ENCODE data around the gene NRTN. TPM values are rescaled to one million over a fixed set of nuclear protein-coding genes. Genes with fewer than 3 reads are reported as not detected.
"Not testable (repeated sequence)": the region's sequence is repeated elsewhere in the genome, so short reads cannot be mapped to it uniquely, and the experiment has no call there.

NRTN gene
- total RNA-seq, 2 donors from 2014 or later, result 0.52 TPM; not detected in 1

DNA sequence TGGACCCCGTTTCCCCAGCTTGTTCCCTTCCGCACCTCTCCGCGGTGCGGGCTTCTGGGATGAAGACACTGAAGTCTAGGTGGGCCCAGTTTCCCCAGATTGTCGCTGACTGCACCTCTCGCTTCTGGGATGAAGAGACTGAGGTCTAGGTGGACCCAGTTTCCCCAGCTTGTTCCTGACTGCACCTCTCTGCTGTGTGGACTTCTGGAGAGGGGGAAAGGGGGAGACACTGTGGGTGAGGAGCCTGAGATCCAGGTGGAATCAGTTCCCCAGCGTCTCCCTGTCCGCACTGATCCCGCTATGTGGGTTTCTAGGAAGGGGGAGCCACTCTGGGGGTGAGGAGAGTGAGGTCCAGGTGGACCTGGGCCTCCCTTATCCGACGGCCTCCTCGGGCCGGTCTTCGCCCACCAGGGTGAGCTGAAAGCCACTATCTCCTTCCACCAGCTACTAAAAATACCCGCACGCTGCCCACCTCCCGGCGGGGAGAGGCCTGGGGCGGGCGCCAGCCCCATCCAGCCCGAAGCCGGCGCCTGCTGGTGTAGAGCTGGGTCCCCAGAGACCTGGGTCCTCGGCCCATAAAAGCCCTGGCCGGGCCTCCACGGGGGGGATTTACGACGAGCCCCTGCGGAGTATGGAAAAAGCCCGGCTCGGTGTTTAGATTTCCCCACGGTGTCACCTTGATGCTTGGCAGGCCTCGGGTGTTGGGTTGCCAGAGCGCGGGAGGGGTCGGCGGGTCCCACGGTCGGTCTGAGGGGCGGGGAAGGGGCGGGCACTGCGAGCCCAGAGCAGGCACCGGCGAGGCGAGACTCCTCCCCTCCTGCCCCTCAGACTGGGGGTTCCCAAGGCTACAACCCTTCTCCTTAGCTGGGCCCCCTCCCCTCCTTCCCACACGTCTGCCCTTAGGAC lies 24.0 kb downstream of the NRTN start:
- DNase-seq (ENCODE audit: low spot score), result no peak
- intact Hi-C loops (cut with DNase I), result no loop called here

DNA sequence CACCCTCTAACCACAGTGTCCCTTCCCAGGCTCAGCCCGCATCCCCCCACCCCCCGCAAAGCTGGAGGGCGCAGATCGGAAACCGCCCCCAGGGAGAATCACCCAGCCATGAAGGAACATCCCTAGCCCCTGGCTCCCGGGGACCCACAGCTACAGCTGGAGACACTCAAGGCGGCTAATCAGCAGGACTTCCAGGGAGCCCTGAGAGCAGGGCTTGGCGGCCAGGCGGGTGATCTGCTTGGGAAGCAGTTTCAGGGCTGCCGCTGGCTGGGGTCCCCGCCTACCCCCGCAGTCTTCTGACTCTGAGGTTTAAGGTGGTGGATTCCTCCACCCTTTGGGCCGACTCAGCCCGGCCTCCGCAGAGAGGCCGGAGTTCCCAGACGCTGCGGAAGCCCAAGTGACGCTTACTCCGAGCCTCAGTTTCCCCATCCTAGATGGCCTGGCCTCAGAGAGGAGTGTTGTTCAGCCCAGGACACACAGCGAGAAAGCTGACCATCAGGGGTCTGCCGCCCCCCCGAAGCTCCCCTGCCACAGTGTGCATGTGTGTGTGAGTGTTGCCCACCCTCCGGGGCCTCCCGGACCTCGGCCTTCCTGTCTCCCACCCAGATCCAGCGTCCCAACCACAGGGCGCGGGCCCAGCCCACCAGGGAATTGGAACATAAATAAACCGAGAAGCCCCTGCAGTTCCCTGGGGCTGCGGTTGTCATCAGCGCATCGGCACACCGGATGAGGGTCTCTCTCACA lies 24.9 kb downstream of the NRTN start:
- intact Hi-C loops (cut with DNase I), result no loop called here
- DNase-seq (ENCODE audit: low spot score), result no peak

DNA sequence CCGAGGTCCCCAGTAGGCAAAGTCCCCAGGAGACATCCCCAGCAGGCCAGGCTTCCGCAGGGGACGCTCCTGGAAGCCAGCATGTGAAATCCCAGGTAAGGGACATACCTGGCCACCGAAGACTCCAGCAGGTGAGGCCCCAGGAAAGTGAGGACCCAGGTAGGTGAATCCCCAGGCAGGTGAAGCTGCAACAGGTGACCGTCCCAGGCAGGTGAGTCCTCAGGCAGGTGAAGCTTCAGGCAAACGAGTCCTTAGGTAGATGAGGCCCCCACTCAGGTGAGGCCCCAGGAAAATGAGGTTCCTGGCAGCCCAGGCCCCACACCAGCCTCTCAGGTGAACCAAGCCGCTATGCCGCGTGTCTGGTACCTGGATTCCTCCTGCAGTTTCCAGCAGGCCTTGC lies 26.3 kb downstream of the NRTN start:
- intact Hi-C loops (cut with DNase I), result no loop called here

DNA sequence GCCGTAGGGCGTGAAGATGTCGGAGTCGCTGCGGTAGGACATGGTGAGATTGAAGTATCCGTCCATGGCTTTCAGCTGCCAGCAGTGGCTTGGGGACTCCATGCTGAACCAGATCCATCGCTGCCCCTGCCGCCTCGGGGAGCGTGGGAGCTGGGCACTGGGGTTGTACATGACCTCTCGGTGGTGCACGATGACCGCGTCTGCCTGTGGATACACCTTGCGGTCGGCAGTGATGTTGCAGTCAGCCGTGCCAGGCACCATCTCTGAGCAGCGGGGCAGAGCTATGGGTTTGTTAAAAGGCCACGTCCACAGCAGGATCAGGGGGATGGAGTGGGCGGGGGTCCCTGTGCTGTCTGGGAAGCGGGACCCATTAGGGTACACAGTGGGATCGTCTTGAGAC lies 27.2 kb downstream of the NRTN start:
- intact Hi-C loops (cut with DNase I), result no loop called here
- no peak for DNase-seq (ENCODE audit: low spot score)

More for the DNA sequence above, 26.3 kb downstream of the NRTN start:
- DNase-seq (ENCODE audit: low spot score), result no peak

DNA sequence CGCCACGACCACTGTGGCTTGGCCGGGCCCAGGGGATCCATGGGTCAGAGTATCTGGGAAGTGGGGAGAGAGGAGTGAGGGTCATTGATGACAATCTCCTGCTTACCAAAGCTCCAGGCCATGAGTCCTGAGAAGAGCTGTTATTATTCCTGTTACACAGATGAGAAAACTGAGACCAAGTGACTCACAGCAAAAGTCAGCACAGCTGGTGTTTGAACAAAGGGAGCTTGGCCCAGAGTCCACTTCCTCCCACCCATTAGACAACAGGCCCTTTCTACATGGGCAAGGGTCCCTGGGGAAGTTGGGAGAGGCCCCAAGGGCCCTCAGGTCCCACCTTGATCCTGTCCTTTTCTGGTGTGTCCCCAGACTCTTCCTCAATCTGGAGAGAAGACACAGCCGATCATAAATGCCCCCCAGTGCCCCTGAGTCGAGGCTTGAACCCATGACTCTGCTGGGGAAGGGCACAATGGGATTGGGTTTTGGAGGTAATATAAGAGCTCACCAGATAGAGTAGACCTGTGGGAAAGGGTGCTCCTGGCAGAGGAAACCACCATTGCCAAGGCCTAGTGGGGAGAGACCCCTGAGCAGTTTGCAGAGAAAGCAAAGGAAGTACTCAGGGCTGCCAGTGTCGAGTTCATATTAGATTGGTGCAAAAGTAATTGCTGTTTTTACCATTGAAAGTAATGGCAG lies 27.8 kb downstream of the NRTN start:
- DNase-seq (ENCODE audit: low spot score), result no peak
- intact Hi-C loops (cut with DNase I), result no loop called here

DNA sequence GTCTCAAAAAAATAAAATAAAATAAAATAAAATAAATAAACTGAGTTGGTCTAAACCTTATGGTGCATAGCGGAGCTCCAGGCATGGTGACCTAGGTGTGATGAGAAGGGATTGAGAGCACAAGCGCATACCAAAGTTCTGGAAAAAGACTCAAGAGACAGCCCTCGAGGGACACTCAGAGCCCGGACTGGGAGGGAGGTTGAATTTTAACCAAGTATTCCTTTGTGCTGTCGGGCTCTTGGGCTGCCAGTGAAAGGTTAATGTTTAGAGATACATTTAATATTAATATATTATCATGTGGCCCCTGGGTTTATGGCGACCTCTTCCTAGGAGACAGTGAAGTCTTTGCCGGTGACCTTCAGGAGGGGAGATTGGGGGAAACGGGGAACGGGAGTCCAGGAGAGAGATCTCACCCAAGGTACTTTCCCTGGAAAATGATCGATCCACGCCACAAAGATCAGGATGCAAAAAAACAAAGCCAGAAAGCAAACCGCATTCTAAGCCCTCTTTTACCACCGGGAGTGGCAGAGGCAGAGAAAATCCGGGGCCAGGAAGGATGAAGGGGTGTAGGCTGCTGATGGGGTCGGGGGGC lies 33.0 kb downstream of the NRTN start:
- intact Hi-C loops (cut with DNase I), result no loop called here
- no peak for DNase-seq (ENCODE audit: low spot score)

DNA sequence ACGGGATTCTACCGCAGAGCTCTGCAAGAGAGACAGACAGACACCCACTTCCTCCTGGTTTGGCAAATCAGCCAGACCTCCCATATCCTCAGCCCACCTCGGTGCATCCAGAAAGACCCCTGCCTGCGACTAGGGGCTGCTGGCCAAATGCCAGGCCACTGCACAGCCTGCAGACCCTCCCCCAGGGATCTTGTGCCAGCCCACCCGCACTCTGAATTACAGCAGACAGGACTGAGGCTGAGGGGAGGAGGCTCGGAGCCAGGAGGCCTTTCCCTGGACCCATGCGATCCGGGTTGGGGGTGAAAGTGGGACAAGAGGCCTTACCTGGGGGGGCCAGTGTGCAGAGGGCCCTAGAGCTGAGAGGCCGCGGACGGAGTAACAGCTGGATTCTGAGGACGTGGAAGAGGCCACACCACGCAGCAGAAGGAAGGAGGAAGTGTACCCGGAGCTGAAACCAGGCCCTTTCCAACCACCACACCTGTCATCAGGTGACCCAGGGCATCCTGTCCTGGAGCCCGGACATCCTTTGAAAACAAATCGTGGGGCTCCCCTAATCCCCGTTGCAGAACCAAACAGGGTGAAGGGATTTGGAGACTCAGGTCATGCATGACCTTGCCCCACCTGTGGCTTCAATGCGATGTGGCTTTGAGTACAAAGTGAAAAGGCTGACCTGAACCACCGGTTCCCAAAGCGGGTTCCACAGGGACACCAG lies 33.6 kb downstream of the NRTN start:
- intact Hi-C loops (cut with DNase I), result no loop called here

DNA sequence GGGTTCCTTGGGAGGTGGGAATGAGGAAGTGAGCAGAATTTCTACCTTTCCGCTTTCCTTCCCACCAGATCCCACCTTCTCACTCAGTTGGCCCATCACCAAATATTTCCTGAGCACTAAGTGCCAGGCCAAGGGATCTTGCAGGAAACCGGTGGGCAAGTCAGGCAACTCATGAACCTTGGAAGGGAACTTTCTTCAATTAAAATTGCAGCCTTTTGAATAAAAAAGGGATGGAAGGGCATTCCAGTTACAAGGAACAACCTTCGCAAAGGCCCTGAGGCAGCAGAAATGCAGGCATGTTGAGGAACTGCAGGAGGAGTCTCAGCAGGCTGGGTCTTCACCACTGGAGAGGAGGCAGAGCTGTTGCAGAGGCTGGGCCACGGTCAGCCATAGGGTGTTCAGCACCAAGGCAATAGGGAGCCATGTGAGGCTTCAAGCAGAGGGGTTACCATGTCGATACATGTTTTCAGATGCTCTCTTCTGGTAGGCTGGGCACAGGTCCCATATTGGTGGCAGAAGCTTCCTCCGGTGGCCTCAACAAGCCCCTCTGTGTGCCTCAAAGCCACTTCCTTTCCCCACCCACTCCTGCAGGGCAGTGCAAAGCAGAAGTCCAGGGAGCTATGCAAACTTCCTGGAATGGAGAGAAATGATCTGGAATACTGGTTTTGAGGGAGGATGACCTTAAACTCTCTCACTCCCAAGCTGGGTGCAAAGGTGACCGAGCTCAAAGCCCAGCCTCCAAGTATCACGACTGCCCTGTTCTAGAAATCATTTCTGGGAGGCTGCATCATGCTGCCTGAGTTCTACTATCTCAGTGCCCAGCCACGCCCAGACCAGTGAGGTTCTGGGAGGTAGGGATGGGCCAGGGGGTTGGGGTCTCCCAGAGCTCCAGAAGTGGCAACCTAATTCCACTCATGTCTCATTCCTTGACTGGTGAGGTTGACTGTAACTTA lies 34.5 kb downstream of the NRTN start, which contains the start of gene FUT6:
FUT6 (minus strand) TSS at position 638 of the 953 bp plus-strand sequence. CDS start 7,135 bp downstream, outside the sequence.
- DNase-seq (ENCODE audit: low spot score), result no peak
- intact Hi-C loops (cut with DNase I), result no loop called here

More for the DNA sequence above, 33.6 kb downstream of the NRTN start:
- no peak for DNase-seq (ENCODE audit: low spot score)

DNA sequence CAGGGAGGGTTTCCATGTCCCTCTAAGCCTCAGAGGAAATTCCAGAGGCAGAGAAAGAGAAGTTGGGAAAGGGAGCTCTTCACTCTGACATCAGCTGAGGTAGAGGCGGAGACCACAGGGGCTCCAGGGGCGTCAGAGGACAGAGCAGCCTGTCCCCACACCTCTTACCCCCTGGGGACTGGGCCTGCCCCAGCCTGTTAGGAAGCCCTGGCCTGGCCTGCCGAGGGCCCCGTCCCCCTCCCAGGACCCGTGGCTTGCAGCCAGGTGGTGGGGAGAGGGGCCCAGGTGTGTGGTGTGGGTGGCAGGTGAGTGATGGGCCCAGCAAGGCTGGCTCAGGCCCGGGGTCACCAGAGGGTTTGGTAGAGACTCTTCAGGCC lies 36.9 kb downstream of the NRTN start:
- intact Hi-C loops (cut with DNase I); DNase-seq (ENCODE audit: low spot score): not testable (repeated sequence)

DNA sequence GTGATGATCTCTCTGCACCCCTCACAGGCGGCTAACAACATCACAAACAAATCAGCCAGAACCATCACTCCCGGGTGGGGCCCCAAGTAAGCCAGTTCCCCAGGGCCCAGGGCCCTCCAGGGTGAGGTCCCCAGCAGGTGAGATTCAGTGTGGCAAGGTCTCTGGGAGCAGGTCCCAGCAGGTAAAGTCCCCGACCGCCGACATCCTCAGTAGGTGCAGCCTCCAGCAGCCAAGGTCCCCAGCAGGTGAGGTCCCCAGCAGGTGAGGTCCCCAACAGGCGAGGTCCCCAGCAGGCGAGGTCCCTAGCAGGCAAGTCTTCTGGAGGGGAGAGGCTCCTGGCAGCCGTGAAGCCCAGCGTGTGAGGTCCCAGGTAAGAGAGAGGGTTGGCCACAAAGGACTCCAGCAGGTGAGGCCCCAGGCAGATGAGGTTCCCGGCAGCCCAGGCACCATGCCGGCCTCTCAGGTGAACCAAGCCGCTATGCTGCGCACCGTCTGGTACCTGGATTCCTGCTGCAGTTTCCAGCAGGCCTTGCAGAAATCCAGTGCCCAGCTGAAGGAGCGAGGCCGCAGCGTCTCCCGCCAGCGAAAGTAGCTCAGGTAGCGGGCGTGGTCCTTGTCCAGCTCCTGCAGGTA lies 38.5 kb downstream of the NRTN start:
- intact Hi-C loops (cut with DNase I), result no loop called here
- no peak for DNase-seq (ENCODE audit: low spot score)

DNA sequence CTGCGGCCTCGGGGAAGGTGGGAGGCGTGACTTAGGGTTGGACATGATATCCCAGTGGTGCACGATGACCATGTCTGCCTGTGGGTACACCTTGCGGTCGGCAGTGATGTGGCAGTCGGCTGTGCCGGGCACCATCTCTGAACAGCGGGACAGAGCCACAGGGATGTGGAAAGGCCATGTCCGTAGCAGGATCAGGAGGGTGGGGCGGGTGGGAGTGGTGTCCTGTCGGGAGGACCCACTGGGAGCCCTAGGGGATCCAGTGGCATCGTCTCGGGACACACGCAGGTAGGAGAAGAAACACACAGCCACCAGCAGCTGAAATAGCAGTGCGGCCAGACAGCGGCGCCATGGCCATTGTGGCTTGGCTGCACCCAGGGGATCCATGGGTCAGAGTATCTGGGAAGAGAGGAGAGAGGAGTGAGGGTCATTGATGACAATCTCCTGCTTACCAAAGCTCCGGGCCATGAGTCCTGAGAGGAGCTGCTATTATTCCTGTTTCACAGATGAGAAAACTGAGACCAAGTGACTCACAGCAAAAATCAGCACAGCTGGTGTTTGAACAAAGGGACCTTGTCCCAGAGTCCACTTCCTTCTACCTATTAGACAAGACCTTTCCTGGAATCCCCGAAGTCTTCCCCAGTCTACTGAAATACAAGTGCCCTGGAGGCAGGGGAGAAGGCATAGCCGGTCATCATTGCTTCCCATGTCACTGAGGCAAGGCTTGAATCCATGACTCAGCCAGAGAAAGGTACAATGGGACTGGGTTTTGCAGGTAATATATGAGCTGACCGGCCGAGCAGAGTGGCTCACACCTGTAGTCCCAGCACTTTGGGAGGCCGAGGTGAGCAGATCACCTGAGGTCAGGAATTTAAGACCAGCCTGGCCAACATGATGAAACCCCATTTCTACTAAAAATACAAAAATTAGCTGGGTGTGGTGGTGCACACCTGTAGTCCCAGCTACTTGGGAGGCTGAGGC lies 39.9 kb downstream of the NRTN start:
- no peak for DNase-seq (ENCODE audit: low spot score)
- intact Hi-C loops (cut with DNase I), result no loop called here

DNA sequence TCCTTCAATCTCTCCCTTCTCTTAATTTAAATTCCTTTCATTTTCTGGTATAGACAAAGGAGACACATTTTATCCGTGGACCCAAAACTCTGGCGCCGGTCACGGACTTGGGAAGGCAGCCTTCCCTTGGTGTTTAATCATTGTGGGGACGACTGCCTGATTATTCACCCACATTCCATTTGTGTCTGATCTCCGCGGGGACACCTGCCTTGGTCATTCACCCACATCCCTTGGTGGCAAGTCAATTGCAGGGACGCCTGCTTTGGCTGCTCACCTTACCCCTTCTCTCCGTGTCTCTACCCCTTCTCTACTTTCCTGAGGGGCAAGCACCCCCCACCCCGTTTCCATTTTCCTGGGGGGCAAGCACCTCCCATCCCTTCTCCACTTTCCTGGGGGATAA lies 43.0 kb downstream of the NRTN start:
- intact Hi-C loops (cut with DNase I); DNase-seq (ENCODE audit: low spot score): not testable (repeated sequence)

DNA sequence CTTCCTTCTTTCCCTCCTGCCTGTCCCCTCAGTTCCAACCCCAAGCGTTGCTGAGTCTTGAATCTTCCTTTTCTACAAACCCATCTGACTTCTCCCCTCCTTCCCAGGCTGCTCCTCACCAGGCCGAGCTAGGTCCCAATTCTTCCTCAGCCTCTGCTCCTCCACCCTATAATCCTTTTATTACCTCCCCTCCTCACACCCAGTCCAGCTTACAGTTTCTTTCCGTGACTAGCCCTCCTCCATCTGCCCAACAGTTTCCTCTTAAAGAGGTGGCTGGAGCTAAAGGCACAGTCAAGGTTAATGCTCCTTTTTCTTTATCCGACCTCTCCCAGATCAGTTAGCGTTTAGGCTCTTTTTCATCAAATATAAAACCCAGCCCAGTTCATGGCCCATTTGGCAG lies 43.8 kb downstream of the NRTN start:
- intact Hi-C loops (cut with DNase I), result not testable (repeated sequence)

DNA sequence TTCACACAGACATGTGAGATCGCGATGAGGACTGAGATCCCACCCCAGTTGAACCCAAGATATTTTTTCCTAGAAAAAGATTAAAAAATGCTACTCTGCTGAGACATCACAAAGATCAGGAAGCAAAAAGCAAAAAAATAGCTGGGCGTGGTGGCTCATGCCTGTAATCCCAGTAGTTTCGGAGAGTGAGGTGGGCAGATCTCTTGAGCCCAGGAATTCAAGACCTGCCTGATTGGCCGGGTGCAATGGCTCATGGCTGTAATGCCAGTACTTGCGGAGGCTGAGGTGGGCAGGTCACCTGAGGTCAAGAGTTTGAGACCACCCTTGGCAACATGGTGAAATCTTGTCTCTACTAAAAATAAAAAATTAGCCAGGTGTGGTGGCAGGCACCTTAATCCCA lies 45.3 kb downstream of the NRTN start:
- DNase-seq (ENCODE audit: low spot score), result no peak
- intact Hi-C loops (cut with DNase I), result no loop called here

More for the DNA sequence above, 43.8 kb downstream of the NRTN start:
- not testable (repeated sequence) for DNase-seq (ENCODE audit: low spot score)

DNA sequence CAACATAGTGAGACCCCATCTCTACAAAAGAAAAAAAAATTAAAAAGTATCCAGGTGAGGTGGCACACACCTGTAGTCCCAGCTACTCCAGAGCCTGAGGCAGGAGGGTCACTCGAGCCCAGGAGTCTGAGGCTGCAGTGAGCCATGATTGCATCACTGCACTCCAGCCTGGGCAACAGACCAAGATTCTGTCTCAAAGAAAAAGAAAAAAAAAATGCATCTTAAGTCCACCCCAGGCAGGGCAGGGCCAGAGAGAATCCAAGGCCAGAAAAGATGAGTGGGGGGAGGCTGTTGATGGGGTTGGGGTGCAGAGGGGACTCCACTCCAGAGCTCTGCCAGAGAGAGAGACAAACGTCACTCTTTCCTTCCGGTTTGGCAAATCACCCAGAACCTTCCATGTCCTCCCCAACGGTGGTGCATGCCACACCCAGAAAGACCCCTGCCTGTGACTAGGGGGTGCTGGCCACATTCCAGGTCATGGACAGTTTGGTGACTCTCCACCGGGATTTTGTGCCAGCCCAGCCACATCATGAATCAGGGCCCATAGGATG lies 46.0 kb downstream of the NRTN start:
- DNase-seq (ENCODE audit: low spot score), result no peak
- intact Hi-C loops (cut with DNase I), result no loop called here

DNA sequence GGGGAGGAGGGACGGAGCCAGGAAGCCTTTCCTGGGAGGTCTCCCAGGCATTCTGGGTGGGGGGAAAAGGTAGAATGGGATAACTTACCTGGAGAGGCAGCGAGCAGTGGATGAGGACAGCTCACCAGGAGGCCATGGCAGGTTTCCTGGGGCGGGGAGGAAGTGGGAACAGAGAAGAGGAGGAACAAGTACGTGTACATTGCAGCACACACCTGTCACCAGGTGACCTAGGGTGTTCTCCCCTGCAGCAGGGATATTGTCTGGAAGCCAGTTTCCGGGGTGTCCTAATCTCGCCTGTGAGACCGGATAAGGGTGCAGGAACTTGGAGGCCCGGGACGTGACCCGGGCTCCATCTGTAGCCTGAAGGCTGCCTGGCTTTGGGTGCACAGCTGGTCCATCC lies 46.4 kb downstream of the NRTN start, which contains the start of gene FUT3:
FUT3 (minus strand) TSS at position 148 of the 400 bp plus-strand sequence.
- intact Hi-C loops (cut with DNase I), result no loop called here
- DNase-seq (ENCODE audit: low spot score), result no peak

Measured in posterior vena cava (tissue), 2 donors.